Activated CD8-positive, alpha-beta T cell treated with anti-CD3 and anti-CD28 coated beads for 36 hours (primary cell): ENCODE measurements around the gene CHDH. TPM values are rescaled to one million over a fixed set of nuclear protein-coding genes. Genes with fewer than 3 reads are reported as not detected.

Experiments used
- ATAC-seq: fragments of 200-7000 bp; cut with Tn5 transposase; one replicate; pipeline ENCODE4 v1.10.0; 2021; ENCODE audit warnings: mild to moderate bottlenecking, moderate library complexity
- CTCF ChIA-PET: fragments of 350-600 bp; sonication (Branson Sonifier 250); formaldehyde crosslinking; loops from one replicate; lab custom pipeline; 2021; ENCODE audit warnings: antibody characterized with exemption; lab: Charles Lee
- POLR2A ChIA-PET: fragments of 350-600 bp; sonication (Branson Sonifier 250); formaldehyde crosslinking; loops from one replicate; lab custom pipeline; 2021; ENCODE audit warnings: antibody characterized with exemption; lab: Charles Lee
- DNase-seq: peaks from one replicate; pipeline ENCODE4 v3.0.0-alpha.2; 2020
- H3K27ac Mint-ChIP-seq: one replicate; pipeline ENCODE4 v1.8.0; 2021; ENCODE audit warnings: mild to moderate bottlenecking, mixed read lengths
- H3K27me3 Mint-ChIP-seq: one replicate; pipeline ENCODE4 v1.8.0; 2021; ENCODE audit warnings: mixed read lengths
- H3K36me3 Mint-ChIP-seq: one replicate; pipeline ENCODE4 v1.8.0; 2021; ENCODE audit warnings: low read depth, mixed read lengths
- H3K4me1 Mint-ChIP-seq: one replicate; pipeline ENCODE4 v1.8.0; 2021; ENCODE audit warnings: low read depth, mixed read lengths
- H3K4me3 Mint-ChIP-seq: one replicate; pipeline ENCODE4 v1.8.0; 2021; ENCODE audit warnings: mild to moderate bottlenecking, moderate library complexity, mixed read lengths
- H3K9me3 Mint-ChIP-seq: one replicate; pipeline ENCODE4 v1.8.0; 2021; ENCODE audit warnings: mixed read lengths
- intact Hi-C: fragments of 100-400 bp; cut with micrococcal nuclease; formaldehyde crosslinking; loops from one replicate; pipeline ENCODE4 v1.10.0; 2022
- total RNA-seq, 2 experiments: library from RNA; stranded (reverse); gene quantifications; one replicate each; pipeline ENCODE4 v1.2.3, GENCODE V29; 2021
- TF ChIP-seq, protein P1 (sequence below): fragments of 200-600 bp; IDR thresholded peaks from one replicate; pipeline ENCODE4 v1.8.0; 2022; ENCODE audit warnings: antibody characterized with exemption, mild to moderate bottlenecking

The CHDH gene
- total RNA-seq, 2 experiments from 2014 or later = 0.02 to 0.22 TPM

- ATAC-seq = no peak
- H3K27ac Mint-ChIP-seq = no peak overlapping the region
- no peak overlapping the region for H3K4me3 Mint-ChIP-seq
- H3K4me1 Mint-ChIP-seq = no peaks in the 10 kb centered on the region
- no peaks in the 10 kb centered on the region for H3K36me3 Mint-ChIP-seq
- DNase-seq = no peak
- POLR2A ChIA-PET = no interaction called here
- intact Hi-C loops = no loop called here
- CTCF ChIA-PET = no interaction called here
- no peaks in the 10 kb centered on the region for H3K9me3 Mint-ChIP-seq
- no peaks in the 10 kb centered on the region for H3K27me3 Mint-ChIP-seq
- TF ChIP-seq, protein P1, sequence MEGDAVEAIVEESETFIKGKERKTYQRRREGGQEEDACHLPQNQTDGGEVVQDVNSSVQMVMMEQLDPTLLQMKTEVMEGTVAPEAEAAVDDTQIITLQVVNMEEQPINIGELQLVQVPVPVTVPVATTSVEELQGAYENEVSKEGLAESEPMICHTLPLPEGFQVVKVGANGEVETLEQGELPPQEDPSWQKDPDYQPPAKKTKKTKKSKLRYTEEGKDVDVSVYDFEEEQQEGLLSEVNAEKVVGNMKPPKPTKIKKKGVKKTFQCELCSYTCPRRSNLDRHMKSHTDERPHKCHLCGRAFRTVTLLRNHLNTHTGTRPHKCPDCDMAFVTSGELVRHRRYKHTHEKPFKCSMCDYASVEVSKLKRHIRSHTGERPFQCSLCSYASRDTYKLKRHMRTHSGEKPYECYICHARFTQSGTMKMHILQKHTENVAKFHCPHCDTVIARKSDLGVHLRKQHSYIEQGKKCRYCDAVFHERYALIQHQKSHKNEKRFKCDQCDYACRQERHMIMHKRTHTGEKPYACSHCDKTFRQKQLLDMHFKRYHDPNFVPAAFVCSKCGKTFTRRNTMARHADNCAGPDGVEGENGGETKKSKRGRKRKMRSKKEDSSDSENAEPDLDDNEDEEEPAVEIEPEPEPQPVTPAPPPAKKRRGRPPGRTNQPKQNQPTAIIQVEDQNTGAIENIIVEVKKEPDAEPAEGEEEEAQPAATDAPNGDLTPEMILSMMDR = no peak
Observed at GRCh38 chr3:53833700-53834099, 12.5 kb downstream of the CHDH start.

DNA sequence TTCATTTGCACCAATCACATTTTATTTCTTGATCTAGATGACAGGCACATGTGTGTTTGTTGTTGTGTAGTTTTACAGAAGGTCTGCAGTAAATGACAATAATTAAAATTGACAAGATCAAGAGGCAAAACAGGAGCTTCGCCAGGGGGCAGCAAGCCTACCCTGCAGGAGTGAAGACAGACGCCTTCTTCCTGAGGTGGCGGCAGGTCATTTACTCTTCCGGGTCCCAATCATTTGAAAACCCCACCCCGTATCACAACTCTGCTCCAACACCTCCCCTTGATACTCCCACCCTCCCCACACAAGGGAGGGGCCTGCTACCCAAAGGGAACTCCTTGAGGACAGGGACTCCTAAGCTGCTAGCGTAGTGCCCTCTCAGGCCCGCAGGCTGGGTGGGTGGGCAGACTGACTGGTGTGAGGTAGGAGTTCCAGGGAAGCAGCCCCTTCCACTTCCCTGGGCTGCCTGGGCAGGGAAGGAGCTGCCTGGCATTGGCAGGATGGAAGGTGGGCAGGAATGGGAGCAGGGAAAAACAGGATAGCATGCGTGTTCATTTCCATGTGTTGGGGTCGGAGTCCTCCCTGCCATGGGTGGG is 13.1 kb downstream of the CHDH start:
- DNase-seq (no peak), ATAC-seq (no peak)
- no peaks in the 10 kb centered on the region for H3K36me3 Mint-ChIP-seq
- TF ChIP-seq, protein P1 = no peak
- H3K4me1 Mint-ChIP-seq = no peaks in the 10 kb centered on the region
- no peak overlapping the region for H3K4me3 Mint-ChIP-seq
- CTCF ChIA-PET = interaction anchor here (0.5 kb wide), 1 partner anchor 559 kb away, joined by 3 read pairs; no protein-coding TSS in a partner anchor
- intact Hi-C loops = no loop called here
- no peak overlapping the region for H3K27ac Mint-ChIP-seq
- no peaks in the 10 kb centered on the region for H3K9me3 Mint-ChIP-seq
- POLR2A ChIA-PET = no interaction called here
- H3K27me3 Mint-ChIP-seq = no peaks in the 10 kb centered on the region

- H3K9me3 Mint-ChIP-seq = no peaks in the 10 kb centered on the region
- no peaks in the 10 kb centered on the region for H3K36me3 Mint-ChIP-seq
- DNase-seq (no peak), ATAC-seq (no peak)
- H3K4me3 Mint-ChIP-seq = no peak overlapping the region
- H3K27ac Mint-ChIP-seq = no peak overlapping the region
- ChIA-PET CTCF (no interaction called here), POLR2A (no interaction called here)
- no peaks in the 10 kb centered on the region for H3K4me1 Mint-ChIP-seq
- H3K27me3 Mint-ChIP-seq = no peaks in the 10 kb centered on the region
- TF ChIP-seq, protein P1 = no peak
- intact Hi-C loops = no loop called here
Observed at GRCh38 chr3:53830944-53831343, 15.3 kb downstream of the CHDH start.

DNA sequence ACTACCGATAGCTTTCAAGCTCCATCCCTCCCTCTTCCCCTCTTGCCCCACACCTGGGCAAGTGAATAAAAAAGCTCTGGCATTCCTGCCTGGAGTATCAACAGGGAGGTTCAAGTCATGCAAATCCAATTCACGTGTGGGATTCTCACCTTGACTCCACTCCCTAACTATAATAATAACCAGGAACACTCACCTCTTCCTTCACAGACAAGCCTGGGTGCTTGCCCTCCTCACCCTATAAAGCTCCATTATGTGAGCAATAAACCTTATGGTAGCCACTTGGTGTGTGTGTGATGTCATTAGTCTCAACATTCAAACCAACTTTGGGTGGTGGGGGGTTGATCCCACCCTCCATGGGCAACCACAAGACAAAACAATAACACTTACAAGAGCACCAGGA is 16.6 kb downstream of the CHDH start:
- no peaks in the 10 kb centered on the region for H3K4me1 Mint-ChIP-seq
- no peak overlapping the region for H3K4me3 Mint-ChIP-seq
- CTCF ChIA-PET = no interaction called here
- no peaks in the 10 kb centered on the region for H3K9me3 Mint-ChIP-seq
- TF ChIP-seq, protein P1 = no peak
- no peaks in the 10 kb centered on the region for H3K27me3 Mint-ChIP-seq
- ATAC-seq = no peak
- no peak for DNase-seq
- POLR2A ChIA-PET = no interaction called here
- no peak overlapping the region for H3K27ac Mint-ChIP-seq
- no peaks in the 10 kb centered on the region for H3K36me3 Mint-ChIP-seq
- intact Hi-C loops = no loop called here

DNA sequence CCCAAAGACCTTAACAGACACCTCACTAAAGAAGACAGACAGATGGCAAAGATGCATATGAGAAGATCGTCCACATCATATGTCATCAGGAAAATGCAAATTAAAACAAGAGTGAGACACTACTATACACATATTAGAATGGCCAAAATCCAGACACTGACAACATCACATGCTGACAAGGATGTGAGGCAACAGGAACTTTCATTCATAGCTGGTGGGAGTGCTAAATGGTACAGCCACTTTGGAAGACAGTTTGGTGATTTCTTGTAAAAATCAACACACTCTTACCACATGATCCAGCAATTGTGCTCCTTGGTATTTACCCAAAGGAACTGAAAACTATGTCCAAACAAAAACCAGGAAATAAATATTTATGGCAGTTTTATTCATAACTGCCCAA is 17.6 kb downstream of the CHDH start:
- CTCF ChIA-PET = interaction anchor here (0.6 kb wide), 1 partner anchor 8 kb away, joined by 3 read pairs; no protein-coding TSS in a partner anchor
- POLR2A ChIA-PET = interaction anchor here (0.7 kb wide), 1 partner anchor 1928 kb away, joined by 3 read pairs; no protein-coding TSS in a partner anchor
- Mint-ChIP-seq H3K4me1 (no peaks in the 10 kb centered on the region), H3K9me3 (no peaks in the 10 kb centered on the region), H3K27ac (no peak overlapping the region), H3K36me3 (no peaks in the 10 kb centered on the region), H3K4me3 (no peak overlapping the region), H3K27me3 (no peaks in the 10 kb centered on the region)
- intact Hi-C loops = no loop called here
- DNase-seq (no peak), ATAC-seq (no peak)
- TF ChIP-seq, protein P1 = no peak
